ENCODE results near the gene DDX4.

GRCh38 chr5:55773057-55773456 lies 35.2 kb downstream of the DDX4 start:
- TF ChIP-seq CTCF (IDR thresholded peaks at IDR 0.05) (no peak), EP300 (IDR thresholded peaks at IDR 0.05) (no peak)

All from tibial nerve (tissue), 4 donors.